Right lobe of liver (tissue), 4 donors: ENCODE measurements around the gene OMG.

Source experiments
- POLR2A ChIP-seq: fragments of 450-650 bp; IDR thresholded peaks from one replicate; pipeline ENCODE4 v1.6.1; 2017; ENCODE audit warnings: antibody characterized with exemption, mild to moderate bottlenecking
- TF ChIP-seq, protein P1 (sequence below), 4 donors: fragments of 200-600 bp in 3 of 4; fragments of 450-650 bp in 1 of 4; IDR thresholded peaks; one replicate each; pipeline versions ENCODE4 v1.5.1 to v1.8.0; 2016 to 2022; ENCODE audit warnings: antibody characterized with exemption in 4 of 4, mild to moderate bottlenecking in 2 of 4
- donor health status: DM: no; HTN: no; CAD: no.
- donor health status: DM: no; HTN: no; CAD: no.
- donor health status: DM: no; HTN: yes; CAD: no.

DNA sequence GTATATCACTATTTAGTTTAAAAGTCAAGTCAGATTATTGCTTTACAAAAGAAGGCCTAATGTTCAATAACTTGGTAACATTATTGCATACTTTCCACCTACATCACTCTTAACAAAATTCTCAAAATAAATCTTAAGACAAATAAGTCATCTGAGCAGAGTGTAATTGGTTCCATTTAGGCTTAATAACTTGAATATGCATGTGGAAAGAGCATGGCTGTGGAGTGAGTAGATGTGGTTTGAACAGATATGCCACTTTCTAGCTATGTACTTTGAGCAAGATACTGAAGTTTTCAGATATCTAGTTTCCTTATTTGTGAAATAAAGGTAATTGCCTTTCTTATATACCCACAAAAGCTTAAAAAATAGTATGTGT is 31.1 kb upstream of the OMG start:
- TF ChIP-seq, protein P1, sequence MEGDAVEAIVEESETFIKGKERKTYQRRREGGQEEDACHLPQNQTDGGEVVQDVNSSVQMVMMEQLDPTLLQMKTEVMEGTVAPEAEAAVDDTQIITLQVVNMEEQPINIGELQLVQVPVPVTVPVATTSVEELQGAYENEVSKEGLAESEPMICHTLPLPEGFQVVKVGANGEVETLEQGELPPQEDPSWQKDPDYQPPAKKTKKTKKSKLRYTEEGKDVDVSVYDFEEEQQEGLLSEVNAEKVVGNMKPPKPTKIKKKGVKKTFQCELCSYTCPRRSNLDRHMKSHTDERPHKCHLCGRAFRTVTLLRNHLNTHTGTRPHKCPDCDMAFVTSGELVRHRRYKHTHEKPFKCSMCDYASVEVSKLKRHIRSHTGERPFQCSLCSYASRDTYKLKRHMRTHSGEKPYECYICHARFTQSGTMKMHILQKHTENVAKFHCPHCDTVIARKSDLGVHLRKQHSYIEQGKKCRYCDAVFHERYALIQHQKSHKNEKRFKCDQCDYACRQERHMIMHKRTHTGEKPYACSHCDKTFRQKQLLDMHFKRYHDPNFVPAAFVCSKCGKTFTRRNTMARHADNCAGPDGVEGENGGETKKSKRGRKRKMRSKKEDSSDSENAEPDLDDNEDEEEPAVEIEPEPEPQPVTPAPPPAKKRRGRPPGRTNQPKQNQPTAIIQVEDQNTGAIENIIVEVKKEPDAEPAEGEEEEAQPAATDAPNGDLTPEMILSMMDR (IDR thresholded peaks at IDR 0.05), result no peak
- no peak for TF ChIP-seq POLR2A
